HG03457 (cell line): ENCODE results near the gene MAGEA1.
"Not testable (repeated sequence)": the region's sequence is repeated elsewhere in the genome, so short reads cannot be mapped to it uniquely, and the experiment has no call there.

Experiments
- ATAC-seq: cut with Tn5 transposase; IDR thresholded peaks from one replicate; pipeline ENCODE4 v1.9.1; 2021; ENCODE audit warnings: moderate number of reproducible peaks; ENCODE audit not compliant: unreplicated experiment

Gene MAGEA1, protein sequence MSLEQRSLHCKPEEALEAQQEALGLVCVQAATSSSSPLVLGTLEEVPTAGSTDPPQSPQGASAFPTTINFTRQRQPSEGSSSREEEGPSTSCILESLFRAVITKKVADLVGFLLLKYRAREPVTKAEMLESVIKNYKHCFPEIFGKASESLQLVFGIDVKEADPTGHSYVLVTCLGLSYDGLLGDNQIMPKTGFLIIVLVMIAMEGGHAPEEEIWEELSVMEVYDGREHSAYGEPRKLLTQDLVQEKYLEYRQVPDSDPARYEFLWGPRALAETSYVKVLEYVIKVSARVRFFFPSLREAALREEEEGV

DNA sequence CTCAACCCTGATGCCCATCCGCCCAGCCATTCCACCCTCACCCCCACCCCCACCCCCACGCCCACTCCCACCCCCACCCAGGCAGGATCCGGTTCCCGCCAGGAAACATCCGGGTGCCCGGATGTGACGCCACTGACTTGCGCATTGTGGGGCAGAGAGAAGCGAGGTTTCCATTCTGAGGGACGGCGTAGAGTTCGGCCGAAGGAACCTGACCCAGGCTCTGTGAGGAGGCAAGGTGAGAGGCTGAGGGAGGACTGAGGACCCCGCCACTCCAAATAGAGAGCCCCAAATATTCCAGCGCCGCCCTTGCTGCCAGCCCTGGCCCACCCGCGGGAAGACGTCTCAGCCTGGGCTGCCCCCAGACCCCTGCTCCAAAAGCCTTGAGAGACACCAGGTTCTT is at the start of gene MAGEA1:
Gene MAGEA1 (plus strand): TSS at position 154 of the 400 bp plus-strand sequence. CDS start 3,106 bp downstream, outside the sequence.
- no peak for ATAC-seq

- ATAC-seq = not testable (repeated sequence)
These were observed 46.2 kb upstream of the MAGEA1 start for GRCh38 chrX:153132924-153133323.

DNA sequence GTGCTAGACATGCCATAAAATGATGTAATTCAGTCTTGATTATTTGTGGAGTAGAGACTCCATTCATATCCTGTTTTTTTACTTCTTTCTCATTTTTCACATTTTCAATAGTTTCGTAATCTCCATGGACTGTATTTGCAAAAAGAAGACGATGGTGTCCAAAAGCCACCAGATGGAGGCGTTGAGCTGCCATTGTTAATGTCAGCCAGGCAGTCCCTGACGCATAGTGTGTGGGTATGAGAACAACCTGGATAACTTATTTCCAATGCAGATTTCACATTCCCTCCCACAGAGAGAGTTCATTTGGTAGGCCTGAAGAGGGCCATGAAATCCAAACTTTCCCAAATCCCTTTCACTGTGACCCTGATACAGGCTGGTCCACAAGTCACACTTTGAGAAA is 40.0 kb upstream of the MAGEA1 start:
- not testable (repeated sequence) for ATAC-seq

DNA sequence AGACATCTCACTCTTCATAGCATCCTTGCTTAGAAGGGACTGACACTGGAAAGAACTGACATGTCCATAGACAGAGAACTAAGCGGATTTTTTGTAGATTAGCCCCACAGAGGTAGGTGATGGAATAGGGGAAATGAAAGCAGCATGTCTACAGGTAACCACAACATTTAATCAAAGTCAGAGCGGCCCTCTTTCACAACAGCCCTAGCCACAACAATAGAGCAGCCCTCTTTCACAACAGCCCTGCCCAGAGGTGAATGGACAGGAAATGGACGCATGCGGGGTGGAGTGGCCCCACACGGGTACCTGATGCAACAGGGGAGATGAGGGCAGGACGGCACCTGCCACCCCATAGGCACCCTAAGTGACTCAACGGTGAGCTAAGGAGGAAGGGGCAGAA is 32.8 kb upstream of the MAGEA1 start:
- not testable (repeated sequence) for ATAC-seq

- ATAC-seq = no peak
These were observed 25.6 kb upstream of the MAGEA1 start for GRCh38 chrX:153153516-153153915.

DNA sequence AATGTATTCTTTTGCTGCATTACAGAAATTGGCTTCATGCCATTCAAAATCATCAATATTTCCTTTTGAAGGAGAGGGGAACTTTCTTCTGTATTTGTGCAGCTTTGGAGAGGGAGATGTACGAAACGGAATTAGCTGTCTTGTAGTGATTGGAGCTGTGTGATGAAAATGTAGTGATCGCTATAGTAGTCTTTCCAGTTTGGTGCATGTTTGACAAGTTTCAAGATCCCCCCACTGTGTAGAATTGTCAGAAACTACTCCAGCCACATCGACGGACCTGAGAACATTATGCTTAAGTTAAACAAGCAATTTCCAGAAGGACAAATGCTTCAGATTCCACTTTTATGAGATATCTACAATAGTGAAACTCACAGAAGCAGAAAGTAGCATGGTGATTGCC is 21.6 kb upstream of the MAGEA1 start:
- ATAC-seq = no peak

DNA sequence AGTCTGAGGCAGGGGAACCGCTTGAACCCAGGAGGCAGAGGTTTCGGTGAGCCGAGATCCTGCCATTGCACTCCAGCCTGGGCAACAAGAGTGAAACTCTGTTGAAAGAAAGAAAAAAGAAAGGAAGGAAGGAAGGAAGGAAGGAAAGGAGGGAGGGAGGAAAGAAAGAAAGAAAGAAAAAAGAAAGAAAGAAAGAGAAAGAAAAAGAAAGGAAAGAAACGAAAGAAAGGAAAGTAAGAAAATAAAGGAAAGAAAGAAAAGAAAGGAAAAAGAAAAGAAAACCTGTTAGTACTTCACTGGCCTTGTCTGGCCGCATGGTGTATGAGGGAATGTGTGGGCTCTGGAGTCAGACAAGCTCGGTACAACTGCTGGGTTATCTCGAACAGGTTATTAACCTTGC is 20.8 kb upstream of the MAGEA1 start:
- no peak for ATAC-seq

- no peak for ATAC-seq
These were observed 17.1 kb upstream of the MAGEA1 start for GRCh38 chrX:153161952-153162351.

DNA sequence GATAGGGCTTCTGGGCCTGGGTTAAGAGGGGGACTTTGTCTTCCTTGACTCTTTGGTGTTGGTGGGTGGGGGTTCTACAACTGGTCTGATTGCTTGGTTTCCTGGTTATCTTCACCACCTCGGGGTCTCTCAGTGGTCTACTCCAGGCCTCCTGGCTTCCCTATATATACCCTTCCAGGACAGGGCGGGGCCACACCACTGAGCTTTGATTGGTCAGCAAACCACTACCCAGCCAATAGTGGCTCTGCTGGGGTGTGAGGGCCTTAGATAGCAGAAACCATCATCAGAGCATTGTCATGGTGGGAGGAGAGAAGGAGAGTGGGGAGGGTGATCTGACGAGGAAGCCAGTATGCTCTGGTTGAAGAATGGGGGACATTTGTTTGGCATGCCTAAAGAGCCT is 14.4 kb upstream of the MAGEA1 start:
- ATAC-seq = no peak

DNA sequence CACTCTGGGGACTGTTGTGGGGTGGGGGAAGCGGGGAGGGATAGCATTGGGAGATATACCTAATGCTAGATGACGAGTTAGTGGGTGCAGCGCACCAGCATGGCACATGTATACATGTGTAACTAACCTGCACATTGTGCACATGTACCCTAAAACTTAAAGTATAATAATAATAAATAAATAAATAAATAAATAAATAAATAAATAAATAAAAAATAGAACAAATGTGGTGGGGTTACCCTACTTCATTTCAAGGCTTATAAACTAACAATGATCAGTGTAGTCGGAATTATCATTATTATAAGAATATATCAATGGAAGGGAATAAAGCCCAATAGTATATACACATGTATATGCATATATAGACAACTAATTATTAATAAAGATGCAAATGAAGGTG is 10.7 kb upstream of the MAGEA1 start:
- ATAC-seq = not testable (repeated sequence)

DNA sequence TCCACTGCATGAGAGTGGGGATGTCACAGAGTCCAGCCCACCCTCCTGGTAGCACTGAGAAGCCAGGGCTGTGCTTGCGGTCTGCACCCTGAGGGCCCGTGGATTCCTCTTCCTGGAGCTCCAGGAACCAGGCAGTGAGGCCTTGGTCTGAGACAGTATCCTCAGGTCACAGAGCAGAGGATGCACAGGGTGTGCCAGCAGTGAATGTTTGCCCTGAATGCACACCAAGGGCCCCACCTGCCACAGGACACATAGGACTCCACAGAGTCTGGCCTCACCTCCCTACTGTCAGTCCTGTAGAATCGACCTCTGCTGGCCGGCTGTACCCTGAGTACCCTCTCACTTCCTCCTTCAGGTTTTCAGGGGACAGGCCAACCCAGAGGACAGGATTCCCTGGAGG is 2.7 kb downstream of the MAGEA1 start:
- no peak for ATAC-seq

GRCh38 chrX:153184787-153185186 is 5.7 kb downstream of the MAGEA1 start:
- no peak for ATAC-seq

DNA sequence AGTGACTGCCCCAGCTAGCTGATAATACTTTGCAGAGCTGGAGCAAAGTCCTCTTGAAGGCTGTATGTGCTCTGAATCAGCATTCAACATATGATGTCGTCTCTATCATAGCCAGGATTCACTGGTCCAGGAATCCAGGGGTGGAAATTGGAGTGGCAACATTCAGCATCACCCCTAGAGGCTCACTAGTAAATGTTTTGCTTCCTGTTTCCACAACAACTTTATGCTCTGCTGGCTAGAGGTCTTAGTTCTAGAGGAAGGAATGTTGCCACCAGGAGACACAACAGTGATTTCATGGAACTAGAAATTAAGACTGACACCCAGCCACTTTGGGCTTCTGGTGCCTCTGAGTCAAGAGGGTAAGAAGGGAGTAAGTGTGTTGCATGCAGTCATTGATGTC is 11.3 kb downstream of the MAGEA1 start:
- no peak for ATAC-seq

DNA sequence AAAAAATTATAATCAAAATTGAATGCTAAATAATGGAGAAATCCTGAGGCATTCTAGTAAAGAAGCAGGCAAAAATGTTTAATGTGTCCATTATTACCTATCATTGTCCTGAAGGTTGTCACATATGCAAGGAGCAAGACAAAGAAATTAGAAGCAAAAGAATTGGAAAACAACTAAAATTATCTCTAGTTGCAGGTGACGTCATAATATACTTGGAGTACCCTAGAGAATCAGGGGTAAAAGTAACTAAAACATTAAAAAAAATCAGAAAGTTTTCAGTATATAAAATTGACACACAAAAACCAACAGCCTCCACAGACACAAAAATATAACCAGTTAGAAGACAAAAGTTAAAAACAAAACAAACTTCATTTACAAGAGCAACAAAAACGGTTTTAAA is 21.4 kb downstream of the MAGEA1 start:
- no peak for ATAC-seq

- ATAC-seq = no peak
These were observed 27.5 kb downstream of the MAGEA1 start for GRCh38 chrX:153206425-153207046.

- ATAC-seq = no peak
These were observed 30.3 kb downstream of the MAGEA1 start for GRCh38 chrX:153209347-153209746.

DNA sequence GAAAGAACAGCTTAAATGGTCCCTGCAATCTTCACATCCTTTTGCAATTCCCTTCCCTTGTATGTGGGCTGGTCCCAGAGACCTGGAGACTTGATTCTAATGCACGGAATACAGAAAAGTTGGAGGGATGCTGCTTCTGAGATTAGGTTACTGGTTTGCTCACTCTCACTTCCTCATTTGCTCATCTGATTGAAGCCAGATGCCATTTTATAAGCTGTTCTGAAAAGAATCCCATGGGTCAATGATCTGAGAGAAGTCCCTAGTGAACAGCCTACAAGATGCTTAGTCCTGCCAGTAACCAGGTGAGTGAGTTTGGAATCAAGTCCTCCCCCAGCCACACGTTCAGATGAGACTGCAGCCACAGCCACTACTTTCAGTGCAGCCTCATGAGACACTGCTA is 35.9 kb downstream of the MAGEA1 start:
- ATAC-seq = no peak

GRCh38 chrX:153216926-153217325 is 37.8 kb downstream of the MAGEA1 start:
- ATAC-seq = no peak

DNA sequence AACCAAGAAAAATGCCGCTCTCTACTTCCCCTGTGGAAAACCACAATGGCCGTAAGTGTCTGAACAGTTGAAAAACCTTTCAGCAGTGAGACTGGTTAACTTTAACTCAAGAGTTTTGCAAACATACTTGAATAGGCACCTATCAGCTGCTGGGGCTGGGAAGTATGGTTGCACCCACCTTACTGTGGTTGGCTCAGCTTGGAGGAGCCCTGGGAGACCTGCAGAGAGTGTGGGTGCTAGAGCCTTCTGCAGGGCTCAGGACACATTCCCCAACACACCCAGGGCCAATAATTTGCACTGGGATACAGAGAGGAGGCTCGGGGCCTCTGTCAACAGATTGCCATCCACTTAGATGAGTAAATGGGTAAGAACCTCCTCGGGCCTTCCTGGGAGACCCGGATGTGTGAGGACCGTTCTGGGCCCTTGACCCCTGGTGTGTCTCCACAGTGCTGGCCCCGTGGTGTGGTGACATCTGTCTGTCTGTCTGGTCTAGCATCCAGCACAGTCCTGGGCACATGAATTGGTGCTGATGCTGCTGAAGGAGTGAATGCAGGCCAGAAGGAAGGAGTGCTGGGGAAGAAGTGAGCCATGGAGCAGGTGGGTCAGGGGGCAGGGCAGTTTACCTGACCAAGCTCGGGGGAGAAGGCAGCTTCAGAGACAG is 46.5 kb downstream of the MAGEA1 start:
- no peak for ATAC-seq

DNA sequence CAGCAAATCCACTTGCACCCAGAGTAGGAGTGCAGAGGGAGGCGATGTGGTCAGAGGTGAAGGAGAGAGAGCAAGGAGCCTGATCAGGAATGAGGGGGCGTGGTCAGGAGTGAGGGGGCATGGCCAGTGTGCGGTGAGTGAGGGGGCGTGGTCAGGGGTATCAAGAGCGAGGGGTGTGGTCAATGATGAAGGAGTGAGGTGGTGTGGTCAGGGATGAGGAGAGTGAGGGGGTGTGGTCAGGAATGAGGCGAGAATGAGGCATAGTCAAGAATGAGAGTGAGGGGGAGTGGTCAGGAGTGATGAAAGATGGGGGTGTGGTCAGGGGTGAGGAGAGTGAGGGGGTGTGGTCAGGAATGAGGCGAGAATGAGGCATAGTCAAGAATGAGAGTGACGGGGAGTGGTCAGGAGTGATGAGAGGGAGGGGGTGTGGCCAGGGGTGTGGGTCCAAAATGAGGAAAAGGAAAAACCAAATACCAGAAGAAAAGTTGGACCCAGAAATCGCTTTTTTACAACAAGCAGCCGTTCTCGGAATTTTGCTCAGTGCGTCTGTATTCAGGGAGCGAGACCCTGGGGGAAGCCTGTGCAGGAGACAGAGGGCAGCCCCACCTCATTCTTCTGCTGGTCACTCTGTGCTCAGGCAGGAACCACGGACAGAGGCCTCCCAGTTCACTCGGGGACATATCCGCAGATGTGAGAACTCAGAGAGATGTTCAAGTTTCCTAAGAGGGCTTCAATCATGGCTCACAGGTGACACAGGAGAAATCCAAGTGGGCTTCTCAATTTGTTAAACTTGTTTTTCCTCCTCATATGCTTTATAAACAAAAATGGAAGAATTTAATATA is 47.5 kb downstream of the MAGEA1 start:
- ATAC-seq = no peak
